H1 (cell line): ENCODE results near the gene CD7. TPM values are rescaled to one million over a fixed set of nuclear protein-coding genes. Genes with fewer than 3 reads are reported as not detected.

Experiments
- BCL11A ChIP-seq, 2 experiments: IDR thresholded peaks; one replicate each; pipeline ENCODE4 v1.6.1; 2011; ENCODE audit warnings: low read depth in 2 of 2, low read length in 2 of 2, mild to moderate bottlenecking in 2 of 2
- CBX8 ChIP-seq: fragments of 300-800, 300-1000 bp; sonication (generic); IDR thresholded peaks from 2 replicates; pipeline ENCODE4 v1.7.1; 2016; ENCODE audit warnings: low read depth, low read length, borderline replicate concordance
- CREB1 ChIP-seq: IDR thresholded peaks from 2 replicates; pipeline ENCODE4 v1.6.1; 2012; ENCODE audit warnings: inconsistent platforms
- CTBP2 ChIP-seq: IDR thresholded peaks from 2 replicates; pipeline ENCODE4 v1.7.0; 2011; ENCODE audit warnings: borderline replicate concordance, mild to moderate bottlenecking, moderate library complexity, mixed read lengths, low read length; ENCODE audit not compliant: insufficient read depth, insufficient read length
- EZH2 ChIP-seq: fragments of 200-600 bp; sonication (generic); IDR thresholded peaks from 2 replicates; pipeline ENCODE4 v1.7.1; 2012; ENCODE audit warnings: low read depth, mild to moderate bottlenecking, moderate library complexity, low read length, inconsistent platforms; ENCODE audit not compliant: severe bottlenecking
- GTF2F1 ChIP-seq: IDR thresholded peaks from 2 replicates; pipeline ENCODE4 v1.6.1; 2012; ENCODE audit warnings: low read depth, low read length, improper control_type of control experiment, borderline replicate concordance
- HDAC2 ChIP-seq, 2 experiments: fragments of 300-600 bp in 1 of 2; sonication (generic) in 1 of 2; IDR thresholded peaks; 2 replicates each; pipeline ENCODE4 v1.6.1; 2011 to 2012; ENCODE audit warnings: low read depth in 2 of 2, low read length in 2 of 2, mild to moderate bottlenecking in 2 of 2, moderate library complexity in 2 of 2, borderline replicate concordance in 1 of 2, inconsistent platforms in 1 of 2
- HDAC6 ChIP-seq: IDR thresholded peaks from one replicate; pipeline ENCODE4 v1.7.1; 2012; ENCODE audit warnings: low read depth, mild to moderate bottlenecking, inconsistent platforms, low read length, moderate library complexity
- JUN ChIP-seq: IDR thresholded peaks from 2 replicates; pipeline ENCODE4 v1.6.1; 2011; ENCODE audit warnings: low read depth, mild to moderate bottlenecking, improper control_type of control experiment, low read length
- JUND ChIP-seq: IDR thresholded peaks from 2 replicates; pipeline ENCODE4 v1.6.1; 2011; ENCODE audit warnings: mild to moderate bottlenecking, improper control_type of control experiment, low read length
- KDM1A ChIP-seq: fragments of 200-600, 300-600 bp; sonication (generic); IDR thresholded peaks from 2 replicates; pipeline ENCODE4 v1.7.1; 2016; ENCODE audit warnings: mild to moderate bottlenecking, low read length, borderline replicate concordance
- KDM4A ChIP-seq: IDR thresholded peaks from one replicate; pipeline ENCODE4 v1.7.1; 2012; ENCODE audit warnings: low read depth, mild to moderate bottlenecking, moderate library complexity, low read length, inconsistent platforms; ENCODE audit not compliant: severe bottlenecking
- NRF1 ChIP-seq: IDR thresholded peaks from 2 replicates; pipeline ENCODE4 v1.6.1; 2011; ENCODE audit warnings: mild to moderate bottlenecking, low read depth, low read length, improper control_type of control experiment
- POLR2A ChIP-seq, 2 experiments: IDR thresholded peaks; 1 replicate in 1 of 2; 2 replicates in 1 of 2; pipeline ENCODE4 v1.6.1; 2011; ENCODE audit warnings: low read depth in 2 of 2, low read length in 2 of 2, mild to moderate bottlenecking in 2 of 2; ENCODE audit errors: control extremely low read depth in 1 of 2
- POU5F1 ChIP-seq: IDR thresholded peaks from 2 replicates; pipeline ENCODE4 v1.6.1; 2011; ENCODE audit warnings: low read depth, mild to moderate bottlenecking, low read length, moderate library complexity
- SAP30 ChIP-seq: fragments of 300-600 bp; sonication (generic); IDR thresholded peaks from 2 replicates; pipeline ENCODE4 v1.7.1; 2012; ENCODE audit warnings: low read length, moderate library complexity, mild to moderate bottlenecking, inconsistent platforms; ENCODE audit not compliant: insufficient read depth, insufficient replicate concordance
- SP1 ChIP-seq: IDR thresholded peaks from 2 replicates; pipeline ENCODE4 v1.6.1; 2011; ENCODE audit warnings: low read depth, low read length
- SRF ChIP-seq: IDR thresholded peaks from 2 replicates; pipeline ENCODE4 v1.6.1; 2011; ENCODE audit warnings: mild to moderate bottlenecking, low read depth, low read length, moderate library complexity
- TAF1 ChIP-seq: IDR thresholded peaks from 2 replicates; pipeline ENCODE4 v1.6.1; 2011; ENCODE audit warnings: mild to moderate bottlenecking, low read depth, low read length
- TEAD4 ChIP-seq: IDR thresholded peaks from 2 replicates; pipeline ENCODE4 v1.6.1; 2012; ENCODE audit warnings: low read depth, low read length, inconsistent platforms, mixed read lengths
- ZNF274 ChIP-seq: IDR thresholded peaks from 2 replicates; pipeline ENCODE4 v1.7.0; 2012; ENCODE audit warnings: low read length, borderline replicate concordance; ENCODE audit errors: extremely low read depth
- polyA plus RNA-seq, 7 experiments: library from polyadenylated mRNA; depleted of rRNA in 3 of 7; stranded (reverse) in 5 of 7; unstranded in 2 of 7; fragments of >200 nt in 5 of 7; fragments of 200-250 nt in 2 of 7; gene quantifications; 1 replicate in 5 of 7; 2 replicates in 1 of 7; 4 replicates in 1 of 7; pipeline versions ENCODE4 v1.2.1 to v1.2.3, GENCODE V29; 2011 to 2013; ENCODE audit warnings: missing spikeins in 2 of 7, mixed read lengths in 2 of 7
- total RNA-seq: library from RNA; stranded (reverse); fragmentation: NEBNext Ultra II Directional; extraction: Animal tissue kit (Norgen Biotek cat#: 25700); gene quantifications from 2 replicates; pipeline ENCODE4 v1.2.1, GENCODE V29; 2021
- TF ChIP-seq, protein P1 (sequence below): IDR thresholded peaks from 2 replicates; pipeline ENCODE4 v1.6.1; 2011; ENCODE audit warnings: low read depth, mild to moderate bottlenecking, low read length; ENCODE audit not compliant: insufficient read depth
- TF ChIP-seq, protein P2 (sequence below): IDR thresholded peaks from 2 replicates; pipeline ENCODE4 v1.6.1; 2012; ENCODE audit warnings: inconsistent platforms

CD7 gene
- total and polyA plus RNA-seq, 2 of the 8 experiments (the other 6 are each of a cell fraction or from before 2014, with no cell fraction given), result 0.83 to 0.86 TPM

DNA sequence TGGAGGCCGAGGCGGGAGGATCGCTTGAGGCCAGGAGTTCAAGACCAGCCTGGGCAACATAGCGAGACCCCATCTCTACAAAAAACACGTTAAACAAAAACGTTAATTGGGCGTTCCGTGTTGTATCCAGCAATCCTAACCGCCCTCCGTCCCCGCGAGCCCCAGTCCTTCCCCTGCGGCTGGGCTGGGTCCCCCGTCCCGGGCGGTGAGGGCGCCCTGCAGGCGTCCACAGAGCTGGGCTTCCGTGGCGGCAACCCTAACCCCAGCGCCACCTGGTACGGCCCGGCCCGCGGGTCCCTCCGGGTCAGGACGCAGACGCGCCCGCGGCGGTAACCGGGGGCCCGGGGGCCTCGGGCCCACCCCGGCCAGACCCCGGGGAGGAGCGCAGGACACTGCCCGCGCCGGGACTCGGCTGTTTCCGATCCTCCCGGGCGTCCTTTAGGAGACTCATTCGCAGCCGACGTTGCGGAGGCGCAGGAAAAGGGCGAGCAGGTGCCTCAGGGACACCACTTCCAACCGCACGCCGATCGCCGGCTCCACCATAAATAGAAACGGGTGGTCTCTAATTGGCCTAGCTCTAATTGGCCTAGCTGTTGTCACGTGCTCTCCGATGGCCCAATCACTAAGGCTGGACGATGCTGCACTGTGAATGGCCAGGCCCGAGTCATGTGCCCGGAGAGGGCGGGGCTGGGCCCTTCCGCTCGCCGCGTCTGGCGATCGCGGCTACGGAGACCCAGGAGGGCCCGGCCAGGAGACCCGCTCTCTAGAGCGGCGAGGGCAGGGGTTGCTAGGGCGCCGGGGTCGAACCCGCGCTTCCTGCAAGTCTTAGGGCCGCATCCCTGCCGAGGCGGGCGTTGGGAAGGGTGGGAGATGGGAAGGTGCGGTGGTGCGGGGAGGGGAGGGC, 24.9 kb downstream of the CD7 start (continued):
- TF ChIP-seq CREB1 (0 out of 2 replicates have a peak, but pooled peaks have one; percentile 24), HDAC2 (IDR thresholded peaks at IDR 0.05; ENCODE audit: borderline replicate concordance in 1 of 2, low read depth in 2 of 2, low read length in 2 of 2) (peak in 1 of 2 experiments; percentile 22; a peak in 1 of 4 replicates), GTF2F1 (no peak), JUN (no peak), EZH2 (no peak), BCL11A (IDR thresholded peaks at IDR 0.05; ENCODE audit: low read depth in 2 of 2, low read length in 2 of 2) (no peak), KDM4A (peak; percentile 82), SRF (no peak), KDM1A (peak; percentile 93), HDAC6 (no peak), JUND (no peak), NRF1 (no peak; the same call in 1 of the 2 replicates), POU5F1 (no peak), POLR2A (IDR thresholded peaks at IDR 0.05; ENCODE audit: control extremely low read depth in 1 of 2, low read depth in 2 of 2, low read length in 2 of 2) (peak in 1 of 2 experiments; percentile 76; a peak in 2 of 3 replicates), CTBP2 (no peak), TAF1 (peak; percentile 87), SAP30 (no peak), TEAD4 (no peak), CBX8 (no peak), SP1 (peak; percentile 75), ZNF274 (no peak)
- TF ChIP-seq, protein P1, sequence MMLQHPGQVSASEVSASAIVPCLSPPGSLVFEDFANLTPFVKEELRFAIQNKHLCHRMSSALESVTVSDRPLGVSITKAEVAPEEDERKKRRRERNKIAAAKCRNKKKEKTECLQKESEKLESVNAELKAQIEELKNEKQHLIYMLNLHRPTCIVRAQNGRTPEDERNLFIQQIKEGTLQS, result peak; percentile 94
- TF ChIP-seq, protein P2, sequence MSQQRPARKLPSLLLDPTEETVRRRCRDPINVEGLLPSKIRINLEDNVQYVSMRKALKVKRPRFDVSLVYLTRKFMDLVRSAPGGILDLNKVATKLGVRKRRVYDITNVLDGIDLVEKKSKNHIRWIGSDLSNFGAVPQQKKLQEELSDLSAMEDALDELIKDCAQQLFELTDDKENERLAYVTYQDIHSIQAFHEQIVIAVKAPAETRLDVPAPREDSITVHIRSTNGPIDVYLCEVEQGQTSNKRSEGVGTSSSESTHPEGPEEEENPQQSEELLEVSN, result peak; percentile 57
